Measurements from ENCODE around the gene ST8SIA1. TPM values are rescaled to one million over a fixed set of nuclear protein-coding genes. Genes with fewer than 3 reads are reported as not detected.
"Not testable (repeated sequence)": the region's sequence is repeated elsewhere in the genome, so short reads cannot be mapped to it uniquely, and the experiment has no call there.

Gene ST8SIA1, protein sequence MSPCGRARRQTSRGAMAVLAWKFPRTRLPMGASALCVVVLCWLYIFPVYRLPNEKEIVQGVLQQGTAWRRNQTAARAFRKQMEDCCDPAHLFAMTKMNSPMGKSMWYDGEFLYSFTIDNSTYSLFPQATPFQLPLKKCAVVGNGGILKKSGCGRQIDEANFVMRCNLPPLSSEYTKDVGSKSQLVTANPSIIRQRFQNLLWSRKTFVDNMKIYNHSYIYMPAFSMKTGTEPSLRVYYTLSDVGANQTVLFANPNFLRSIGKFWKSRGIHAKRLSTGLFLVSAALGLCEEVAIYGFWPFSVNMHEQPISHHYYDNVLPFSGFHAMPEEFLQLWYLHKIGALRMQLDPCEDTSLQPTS
- 0.86 and 0.95 TPM in 2 replicates for total RNA-seq

DNA sequence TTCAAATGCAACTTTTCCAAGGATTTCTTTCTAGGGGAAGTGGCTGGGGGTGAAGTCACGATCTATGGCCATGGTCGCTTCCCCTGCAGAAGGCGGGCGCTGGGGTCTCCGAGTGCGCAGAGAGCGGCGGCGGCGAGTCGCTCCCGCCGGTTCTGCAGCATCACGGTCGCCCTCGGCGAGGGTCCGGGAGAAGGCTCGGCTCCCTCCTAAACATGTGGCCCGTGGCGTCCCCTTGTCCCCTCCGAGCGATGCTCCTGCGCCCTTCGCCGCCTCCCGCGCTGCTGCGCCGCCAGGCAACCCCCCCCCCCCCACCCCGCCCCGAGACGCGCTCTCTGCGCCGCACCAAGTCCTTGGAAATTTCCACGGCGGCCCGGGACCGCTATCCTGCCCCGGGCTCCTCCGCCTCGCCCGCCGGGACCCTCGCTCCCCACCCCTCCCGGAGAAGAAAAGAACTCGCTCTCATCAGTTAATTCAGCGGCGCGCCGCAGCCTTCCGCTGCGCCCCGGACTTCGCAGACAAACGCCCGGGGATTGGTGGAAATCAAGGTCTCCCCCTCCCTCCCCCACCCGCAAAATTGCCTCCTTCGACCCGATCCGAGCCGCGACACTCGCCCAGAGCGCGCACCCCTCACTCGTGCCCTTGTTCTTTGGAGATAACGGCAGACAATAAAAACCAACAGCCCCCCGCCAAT lies at the start of gene ST8SIA1:
Gene ST8SIA1 (minus strand): TSS at position 298 of the 691 bp plus-strand sequence. CDS start 475 bp downstream, outside the sequence.
- intact Hi-C loops (cut with micrococcal nuclease) = loop anchor here (1.0 to 5.0 kb wide), 10 partner anchors 47 to 637 kb away; partner anchors contain the start of genes C2CD5 and CMAS

- intact Hi-C loops (cut with micrococcal nuclease) = no loop called here
These were observed 45.5 kb upstream of the ST8SIA1 start for GRCh38 chr12:22380031-22380430.

DNA sequence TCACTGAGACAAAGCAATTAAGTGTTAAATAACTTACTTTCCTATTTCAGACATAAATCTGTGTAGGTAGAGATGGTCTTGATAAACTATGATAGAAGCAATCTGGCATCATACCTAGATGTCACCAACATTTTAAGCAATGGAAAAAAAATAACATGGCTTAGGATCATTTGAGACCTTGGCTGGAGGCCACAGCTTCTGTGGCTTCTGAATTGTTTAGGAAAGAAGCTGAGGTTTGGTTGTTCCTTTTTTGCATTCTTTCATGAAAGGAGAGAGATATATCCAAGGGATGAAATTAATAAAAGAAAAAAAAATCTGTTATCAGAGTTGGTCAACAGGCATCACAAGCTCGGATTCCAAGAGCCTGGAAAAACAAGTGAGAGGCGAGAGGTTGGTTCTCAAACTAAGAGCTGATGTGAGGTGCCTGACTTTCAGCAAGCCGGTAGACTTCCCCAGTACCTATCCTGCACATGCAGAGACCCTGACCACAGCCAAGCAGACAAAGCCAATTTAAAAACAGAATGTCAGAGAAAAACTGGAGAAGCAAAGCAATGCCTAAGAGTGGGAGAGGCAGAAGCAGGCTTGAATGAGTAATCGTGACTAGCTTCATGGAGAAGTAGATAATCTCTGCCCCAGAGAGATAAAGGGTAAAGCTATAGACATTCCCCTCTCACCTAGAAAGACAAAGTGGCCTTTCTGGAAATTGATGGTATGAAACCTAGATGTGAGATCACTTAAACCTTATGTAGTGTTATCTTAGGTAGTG lies 43.4 kb upstream of the ST8SIA1 start:
- intact Hi-C loops (cut with micrococcal nuclease) = no loop called here

- intact Hi-C loops (cut with micrococcal nuclease) = not testable (repeated sequence)
These were observed 42.2 kb upstream of the ST8SIA1 start for GRCh38 chr12:22376596-22377150.

GRCh38 chr12:22374508-22374907 lies 40.0 kb upstream of the ST8SIA1 start:
- intact Hi-C loops (cut with micrococcal nuclease) = no loop called here

GRCh38 chr12:22372277-22372837 lies 37.9 kb upstream of the ST8SIA1 start:
- intact Hi-C loops (cut with micrococcal nuclease) = no loop called here

DNA sequence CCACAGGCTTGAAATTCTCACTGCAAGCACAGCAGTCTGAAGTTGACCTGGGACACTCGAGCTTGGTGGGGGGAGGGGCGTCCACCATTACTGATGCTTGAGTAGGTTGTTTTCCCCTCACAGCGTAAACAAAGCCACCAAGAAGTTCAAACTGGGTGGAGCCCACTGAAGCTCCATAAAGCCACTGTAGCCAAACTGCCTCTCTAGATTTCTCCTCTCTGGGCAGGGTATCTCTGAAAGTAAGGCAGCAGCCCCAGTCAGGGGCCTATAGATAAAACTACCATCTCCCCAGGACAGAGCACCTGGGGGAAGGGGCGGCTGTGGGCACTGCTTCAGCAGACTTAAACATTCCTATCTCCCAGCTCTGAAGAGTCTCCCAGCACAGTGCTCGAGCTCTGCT lies 31.7 kb upstream of the ST8SIA1 start:
- intact Hi-C loops (cut with micrococcal nuclease) = no loop called here

DNA sequence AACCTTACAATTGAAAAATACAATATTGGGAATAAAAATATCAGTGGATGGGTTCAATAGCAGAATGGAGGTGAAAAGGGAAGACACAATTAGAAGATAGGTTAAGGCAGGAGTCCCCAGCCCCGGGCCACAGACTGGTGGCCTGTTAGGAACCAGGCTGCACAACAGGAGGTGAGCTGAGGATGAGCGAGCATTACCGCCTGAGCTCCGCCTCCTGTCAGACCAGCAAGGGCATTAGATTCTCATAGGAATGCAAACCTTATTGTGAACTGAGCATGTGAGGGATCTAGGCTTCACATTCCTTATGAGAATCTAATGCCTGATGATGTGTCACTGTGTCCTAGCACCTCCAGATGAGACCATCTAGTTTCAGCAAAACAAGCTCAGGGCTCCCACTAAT lies 27.3 kb upstream of the ST8SIA1 start:
- intact Hi-C loops (cut with micrococcal nuclease) = no loop called here

DNA sequence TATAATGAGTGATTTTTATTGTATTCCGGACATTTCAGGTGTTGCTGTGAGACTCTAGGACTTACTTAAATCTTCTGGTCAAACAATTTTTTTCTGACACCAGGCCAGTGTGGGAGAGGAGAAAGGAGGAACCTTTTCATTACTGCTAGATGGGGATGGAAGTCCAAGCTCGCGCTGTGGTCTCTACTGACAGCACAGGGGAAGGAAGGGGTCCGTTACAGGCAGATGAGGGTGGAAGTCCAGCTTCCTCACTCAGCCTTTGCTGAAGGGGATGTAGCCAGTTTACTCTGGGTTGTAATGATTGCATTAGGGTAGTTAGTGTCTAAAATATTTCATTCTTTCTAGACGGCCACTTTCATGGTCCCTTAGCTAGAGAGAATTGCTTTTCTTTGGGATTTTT lies 26.3 kb upstream of the ST8SIA1 start:
- intact Hi-C loops (cut with micrococcal nuclease) = no loop called here

DNA sequence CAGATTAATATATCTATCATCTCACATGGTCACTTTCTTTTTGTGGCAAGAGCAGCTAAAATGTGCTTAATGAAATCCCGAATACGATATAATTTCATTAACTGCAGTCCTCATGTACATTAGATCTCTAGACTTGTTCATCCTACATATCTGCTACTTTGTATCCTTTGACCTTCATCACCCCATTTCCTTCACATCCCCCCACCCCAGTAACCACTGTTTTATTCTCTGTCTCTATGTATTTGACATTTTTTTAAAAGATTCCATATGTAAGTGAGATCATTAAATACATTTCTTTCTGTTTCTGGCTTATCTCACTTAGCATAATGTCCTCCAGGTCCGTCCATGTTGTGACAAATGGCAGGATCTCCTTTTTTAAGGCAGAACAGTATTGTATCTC lies 23.0 kb upstream of the ST8SIA1 start:
- intact Hi-C loops (cut with micrococcal nuclease) = no loop called here

DNA sequence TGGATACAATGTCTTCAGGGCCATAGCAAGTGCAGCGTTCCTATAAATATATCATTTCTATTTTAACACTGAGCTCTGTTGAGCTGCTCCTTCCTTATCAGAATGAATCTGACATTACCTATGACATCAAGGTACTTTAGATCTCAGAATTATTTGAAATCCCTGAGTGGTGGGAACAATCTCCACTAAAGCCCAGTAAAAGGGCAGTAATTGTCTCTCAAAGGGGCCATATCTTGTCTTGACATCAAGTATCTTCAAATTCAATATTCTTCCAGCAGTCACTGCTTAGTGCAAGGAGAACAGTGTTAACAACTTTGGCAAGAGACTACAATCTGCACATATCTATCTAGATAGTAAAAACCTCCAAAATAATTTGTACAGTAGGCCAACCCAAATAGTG lies 21.7 kb upstream of the ST8SIA1 start:
- intact Hi-C loops (cut with micrococcal nuclease) = no loop called here

DNA sequence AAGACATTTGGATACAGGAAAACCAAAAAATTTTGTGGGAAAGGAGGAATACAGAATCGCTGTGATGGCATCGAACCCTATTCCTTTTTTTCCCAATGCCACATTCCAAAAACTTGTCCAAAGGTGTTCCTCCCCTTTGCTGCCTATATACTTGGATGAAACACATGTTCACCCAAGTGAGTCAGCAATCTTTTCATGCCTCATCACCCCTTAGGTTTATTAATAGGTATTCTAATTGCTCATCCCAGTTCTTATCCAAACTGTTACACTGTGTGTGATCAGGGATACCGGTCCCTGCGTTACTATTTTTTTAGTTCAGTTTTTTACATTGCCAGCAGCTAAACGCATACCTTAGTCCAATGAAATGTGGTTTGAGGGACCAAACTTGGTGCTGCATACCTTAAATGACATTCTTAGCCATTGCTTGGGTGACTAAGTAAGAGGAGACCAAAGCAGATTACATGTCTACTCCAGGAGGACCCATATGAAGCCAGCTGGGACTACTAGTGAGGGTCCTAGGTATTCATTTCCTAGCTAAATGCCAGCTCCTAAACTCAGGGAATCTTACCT lies 20.6 kb upstream of the ST8SIA1 start:
- intact Hi-C loops (cut with micrococcal nuclease) = no loop called here

GRCh38 chr12:22353615-22354325 lies 19.3 kb upstream of the ST8SIA1 start:
- intact Hi-C loops (cut with micrococcal nuclease) = no loop called here

DNA sequence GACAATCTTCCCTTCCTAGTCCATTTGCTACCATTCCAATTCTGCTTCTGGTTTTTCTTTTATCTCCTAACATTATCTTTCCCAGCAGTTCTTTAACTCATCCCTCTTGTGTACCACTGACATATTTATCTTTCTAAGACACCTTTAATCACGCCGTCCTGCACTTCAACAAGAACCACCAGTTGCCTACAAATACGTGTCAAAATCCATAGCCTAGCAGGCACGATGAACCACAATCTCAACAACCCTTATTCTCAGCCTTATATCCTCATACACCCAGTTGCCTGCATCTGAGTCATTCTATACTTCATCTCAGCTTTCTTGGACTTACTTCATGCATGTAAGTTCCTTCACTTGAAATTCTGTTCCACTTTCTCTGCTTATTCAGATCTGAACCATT lies 16.4 kb upstream of the ST8SIA1 start:
- intact Hi-C loops (cut with micrococcal nuclease) = no loop called here

GRCh38 chr12:22348208-22348607 lies 13.7 kb upstream of the ST8SIA1 start:
- intact Hi-C loops (cut with micrococcal nuclease) = no loop called here

DNA sequence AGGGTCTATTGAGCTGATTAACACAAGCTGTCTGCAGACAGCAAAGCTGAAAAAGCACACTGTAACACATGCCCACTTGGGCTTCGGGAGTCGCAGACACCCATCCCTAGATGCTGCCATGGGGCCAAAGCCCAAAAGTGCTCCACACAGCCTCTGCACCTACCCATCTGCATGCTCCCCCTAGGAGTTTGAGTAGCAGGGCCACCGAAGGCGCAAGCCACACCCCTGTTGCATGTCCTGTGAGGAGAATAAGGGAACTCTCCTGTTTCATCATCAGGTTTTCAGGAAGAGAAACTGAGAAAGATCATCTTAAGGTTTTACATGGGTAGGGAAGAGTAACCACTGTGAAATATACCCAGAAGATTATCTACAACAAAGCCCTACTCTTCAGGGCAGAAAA lies 5.6 kb upstream of the ST8SIA1 start:
- intact Hi-C loops (cut with micrococcal nuclease) = no loop called here

GRCh38 chr12:22339691-22340090 lies 5.2 kb upstream of the ST8SIA1 start:
- intact Hi-C loops (cut with micrococcal nuclease) = loop anchor here (5.0 kb wide), 2 partner anchors 52 to 118 kb away; no protein-coding TSS in a partner anchor

- intact Hi-C loops (cut with micrococcal nuclease) = loop anchor here (1.0 to 5.0 kb wide), 10 partner anchors 48 to 638 kb away; partner anchors contain the start of genes C2CD5 and CMAS
These were observed 1.3 kb upstream of the ST8SIA1 start for GRCh38 chr12:22335794-22336166.

DNA sequence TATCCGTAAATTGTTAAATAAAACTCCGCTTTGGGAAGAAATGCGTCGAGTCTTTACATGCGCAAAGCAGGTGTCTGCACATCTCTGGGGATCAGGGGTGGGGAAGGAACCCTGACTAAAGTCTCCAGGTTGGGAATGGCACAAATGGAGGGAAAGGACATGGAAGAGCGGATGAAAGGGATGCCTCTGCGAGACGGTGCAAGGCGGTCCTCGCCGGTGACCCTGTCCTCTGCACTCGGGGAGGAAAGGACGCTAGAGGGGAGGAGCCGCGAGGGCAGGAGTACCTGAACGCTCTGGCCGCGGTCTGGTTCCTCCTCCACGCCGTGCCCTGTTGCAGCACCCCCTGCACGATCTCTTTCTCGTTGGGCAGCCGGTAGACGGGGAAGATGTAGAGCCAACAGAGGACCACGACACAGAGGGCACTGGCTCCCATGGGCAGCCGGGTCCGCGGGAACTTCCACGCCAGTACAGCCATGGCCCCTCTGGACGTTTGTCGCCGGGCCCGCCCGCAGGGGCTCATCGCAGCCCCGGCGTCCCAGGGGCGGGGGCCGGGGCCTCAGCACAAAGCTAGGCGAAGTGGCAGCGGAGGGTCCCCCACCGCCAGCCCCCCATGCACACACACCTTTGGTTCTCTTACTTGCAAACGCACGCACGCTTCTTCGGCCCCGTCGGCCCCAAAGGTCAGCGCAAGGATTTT lies 646 bp downstream of the ST8SIA1 start:
- intact Hi-C loops (cut with micrococcal nuclease) = loop anchor here (2.0 kb wide), 1 partner anchor 293 kb away; no protein-coding TSS in a partner anchor
